ENCODE measurements around the gene KIAA0753.

The KIAA0753 gene

GRCh38 chr17:6684881-6685767 is 44.6 kb upstream of the KIAA0753 start:
- Histone ChIP-seq H3K27me3 (ENCODE audit: insufficient read depth, poor library complexity, severe bottlenecking) (no peaks in the 10 kb centered on the region), H3K27ac (replicated peaks) (no peak overlapping the region), H3K4me3 (replicated peaks; ENCODE audit: insufficient read depth, low read length) (no peak overlapping the region)
- TF ChIP-seq GABPA (IDR thresholded peaks at IDR 0.05; ENCODE audit: low read depth) (no peak), REST (IDR thresholded peaks at IDR 0.05; ENCODE audit: insufficient replicate concordance, low read depth) (no peak), CTCF (IDR thresholded peaks at IDR 0.05; ENCODE audit: insufficient read depth, low read length) (no peak), SPI1 (IDR thresholded peaks at IDR 0.05; ENCODE audit: borderline replicate concordance, low read depth) (no peak), POLR2AphosphoS5 (IDR thresholded peaks at IDR 0.05; ENCODE audit: low read depth) (no peak)
- DNase-seq (ENCODE audit: low read depth in 1 of 2, low spot score in 1 of 2), result no peak

- Histone ChIP-seq H3K4me3 (replicated peaks; ENCODE audit: insufficient read depth, low read length) (no peak overlapping the region), H3K27me3 (ENCODE audit: insufficient read depth, poor library complexity, severe bottlenecking) (no peaks in the 10 kb centered on the region), H3K27ac (replicated peaks) (no peak overlapping the region)
- no peak for DNase-seq (ENCODE audit: low read depth in 1 of 2, low spot score in 1 of 2)
- TF ChIP-seq SPI1 (IDR thresholded peaks at IDR 0.05; ENCODE audit: borderline replicate concordance, low read depth) (no peak), GABPA (IDR thresholded peaks at IDR 0.05; ENCODE audit: low read depth) (no peak), REST (IDR thresholded peaks at IDR 0.05; ENCODE audit: insufficient replicate concordance, low read depth) (no peak), CTCF (IDR thresholded peaks at IDR 0.05; ENCODE audit: insufficient read depth, low read length) (no peak), POLR2AphosphoS5 (IDR thresholded peaks at IDR 0.05; ENCODE audit: low read depth) (no peak)
Measured at GRCh38 chr17:6684460-6684783, 43.9 kb upstream of the KIAA0753 start.

- no peak for DNase-seq (ENCODE audit: low read depth in 1 of 2, low spot score in 1 of 2)
- TF ChIP-seq REST (IDR thresholded peaks at IDR 0.05; ENCODE audit: insufficient replicate concordance, low read depth) (no peak), POLR2AphosphoS5 (IDR thresholded peaks at IDR 0.05; ENCODE audit: low read depth) (no peak), CTCF (IDR thresholded peaks at IDR 0.05; ENCODE audit: insufficient read depth, low read length) (no peak), GABPA (IDR thresholded peaks at IDR 0.05; ENCODE audit: low read depth) (no peak), SPI1 (IDR thresholded peaks at IDR 0.05; ENCODE audit: borderline replicate concordance, low read depth) (no peak)
- no peak overlapping the region for H3K27ac ChIP-seq (replicated peaks)
Measured at GRCh38 chr17:6683730-6684459, 43.4 kb upstream of the KIAA0753 start.

More at GRCh38 chr17:6683730-6684459, 43.4 kb upstream of the KIAA0753 start:
- no peak overlapping the region for H3K4me3 ChIP-seq (replicated peaks; ENCODE audit: insufficient read depth, low read length)
- no peaks in the 10 kb centered on the region for H3K27me3 ChIP-seq (ENCODE audit: insufficient read depth, poor library complexity, severe bottlenecking)

Measured in HL-60 (cell line).